NCI-H460 (cell line): ENCODE results near the gene ABCB6. TPM values are rescaled to one million over a fixed set of nuclear protein-coding genes. Genes with fewer than 3 reads are reported as not detected.

Source experiments
- DNase-seq: peaks from one replicate; pipeline ENCODE4 v3.0.0-alpha.2; 2016; ENCODE audit warnings: low read depth; ENCODE audit errors: extremely low read depth
- total RNA-seq: library from RNA; depleted of rRNA; stranded (reverse); fragments of >200 nt; shearing (Covaris generic); gene quantifications from 2 replicates; pipeline ENCODE4 v1.2.3, GENCODE V29; 2014

The ABCB6 gene
- total RNA-seq, 1 experiment from 2014 or later = 62.5 TPM

GRCh38 chr2:219199470-219200211 lies 19.1 kb downstream of the ABCB6 start:
- no peak for DNase-seq

- DNase-seq = no peak
These were observed 19.8 kb downstream of the ABCB6 start for GRCh38 chr2:219198974-219199373.

GRCh38 chr2:219197388-219197787 lies 21.4 kb downstream of the ABCB6 start:
- DNase-seq = no peak

- DNase-seq = no peak
These were observed 31.9 kb downstream of the ABCB6 start for GRCh38 chr2:219186754-219187456.

GRCh38 chr2:219184121-219184520 lies 34.6 kb downstream of the ABCB6 start:
- no peak for DNase-seq

GRCh38 chr2:219183151-219183772 lies 35.5 kb downstream of the ABCB6 start:
- no peak for DNase-seq

- DNase-seq = no peak
These were observed 36.2 kb downstream of the ABCB6 start for GRCh38 chr2:219182331-219183150.

GRCh38 chr2:219181531-219181930 lies 37.2 kb downstream of the ABCB6 start:
- DNase-seq = no peak

- DNase-seq = no peak
These were observed 37.8 kb downstream of the ABCB6 start for GRCh38 chr2:219180961-219181360.

GRCh38 chr2:219179601-219180465 lies 38.9 kb downstream of the ABCB6 start:
- DNase-seq = no peak

- no peak for DNase-seq
These were observed 40.2 kb downstream of the ABCB6 start for GRCh38 chr2:219178377-219179175.

GRCh38 chr2:219177552-219178376 lies 41.0 kb downstream of the ABCB6 start, which contains the start of gene RETREG2:
TSS of gene RETREG2 (plus strand) at chr2:219178275. CDS start at chr2:219178353, 78 bp downstream.
- peak; percentile 91 for DNase-seq

- peak; percentile 75 for DNase-seq
These were observed 41.8 kb downstream of the ABCB6 start, which contains the start of gene CNPPD1 for GRCh38 chr2:219176818-219177551. TSS of gene CNPPD1 (minus strand) at chr2:219176925. CDS start at chr2:219176828, 97 bp downstream.

GRCh38 chr2:219175928-219176817 lies 42.6 kb downstream of the ABCB6 start:
- no peak for DNase-seq

GRCh38 chr2:219175486-219175885 lies 43.3 kb downstream of the ABCB6 start:
- DNase-seq = no peak

GRCh38 chr2:219174801-219175200 lies 44.0 kb downstream of the ABCB6 start:
- no peak for DNase-seq
